ENCODE results near the gene HOXD3. TPM values are rescaled to one million over a fixed set of nuclear protein-coding genes. Genes with fewer than 3 reads are reported as not detected.

HOXD3 gene
- total RNA-seq, 1 donor from 2014 or later, result 25.4 TPM

DNA sequence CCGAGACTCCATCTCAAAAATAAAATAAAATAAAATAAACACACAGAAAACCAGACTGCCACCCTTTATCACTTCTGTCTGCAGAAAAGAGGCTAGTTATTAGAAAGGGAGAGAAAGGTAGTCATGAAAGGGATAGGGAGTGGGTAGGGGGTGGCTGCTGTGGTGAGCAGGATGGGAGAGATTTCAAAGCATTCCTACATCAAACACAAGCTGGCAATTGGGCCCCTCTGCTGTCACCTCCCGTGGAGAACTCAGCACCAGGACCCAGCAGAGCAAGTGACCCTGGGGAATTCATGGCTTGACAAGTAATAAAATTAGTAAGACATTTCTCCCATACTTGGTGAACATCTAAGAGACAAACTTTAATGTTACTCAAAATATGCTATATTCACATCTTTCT is 27.6 kb downstream of the HOXD3 start:
- Mint-ChIP-seq H3K27ac (no peak overlapping the region), H3K36me3 (no peaks in the 10 kb centered on the region), H3K4me1 (ENCODE audit: unreplicated experiment) (peaks cover 10% of the 10 kb centered on the region), H3K27me3 (peaks cover 83% of the 10 kb centered on the region), H3K9me3 (no peaks in the 10 kb centered on the region), H3K4me3 (no peak overlapping the region)
- TF ChIP-seq, protein P1, sequence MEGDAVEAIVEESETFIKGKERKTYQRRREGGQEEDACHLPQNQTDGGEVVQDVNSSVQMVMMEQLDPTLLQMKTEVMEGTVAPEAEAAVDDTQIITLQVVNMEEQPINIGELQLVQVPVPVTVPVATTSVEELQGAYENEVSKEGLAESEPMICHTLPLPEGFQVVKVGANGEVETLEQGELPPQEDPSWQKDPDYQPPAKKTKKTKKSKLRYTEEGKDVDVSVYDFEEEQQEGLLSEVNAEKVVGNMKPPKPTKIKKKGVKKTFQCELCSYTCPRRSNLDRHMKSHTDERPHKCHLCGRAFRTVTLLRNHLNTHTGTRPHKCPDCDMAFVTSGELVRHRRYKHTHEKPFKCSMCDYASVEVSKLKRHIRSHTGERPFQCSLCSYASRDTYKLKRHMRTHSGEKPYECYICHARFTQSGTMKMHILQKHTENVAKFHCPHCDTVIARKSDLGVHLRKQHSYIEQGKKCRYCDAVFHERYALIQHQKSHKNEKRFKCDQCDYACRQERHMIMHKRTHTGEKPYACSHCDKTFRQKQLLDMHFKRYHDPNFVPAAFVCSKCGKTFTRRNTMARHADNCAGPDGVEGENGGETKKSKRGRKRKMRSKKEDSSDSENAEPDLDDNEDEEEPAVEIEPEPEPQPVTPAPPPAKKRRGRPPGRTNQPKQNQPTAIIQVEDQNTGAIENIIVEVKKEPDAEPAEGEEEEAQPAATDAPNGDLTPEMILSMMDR (conservative IDR thresholded peaks at IDR 0.05), result no peak
- DNase-seq (ENCODE audit: extremely low spot score, unreplicated experiment), result no peak

GRCh38 chr2:176186024-176186423 is 28.9 kb downstream of the HOXD3 start:
- no peaks in the 10 kb centered on the region for H3K36me3 Mint-ChIP-seq
- no peak for DNase-seq (ENCODE audit: extremely low spot score, unreplicated experiment)

DNA sequence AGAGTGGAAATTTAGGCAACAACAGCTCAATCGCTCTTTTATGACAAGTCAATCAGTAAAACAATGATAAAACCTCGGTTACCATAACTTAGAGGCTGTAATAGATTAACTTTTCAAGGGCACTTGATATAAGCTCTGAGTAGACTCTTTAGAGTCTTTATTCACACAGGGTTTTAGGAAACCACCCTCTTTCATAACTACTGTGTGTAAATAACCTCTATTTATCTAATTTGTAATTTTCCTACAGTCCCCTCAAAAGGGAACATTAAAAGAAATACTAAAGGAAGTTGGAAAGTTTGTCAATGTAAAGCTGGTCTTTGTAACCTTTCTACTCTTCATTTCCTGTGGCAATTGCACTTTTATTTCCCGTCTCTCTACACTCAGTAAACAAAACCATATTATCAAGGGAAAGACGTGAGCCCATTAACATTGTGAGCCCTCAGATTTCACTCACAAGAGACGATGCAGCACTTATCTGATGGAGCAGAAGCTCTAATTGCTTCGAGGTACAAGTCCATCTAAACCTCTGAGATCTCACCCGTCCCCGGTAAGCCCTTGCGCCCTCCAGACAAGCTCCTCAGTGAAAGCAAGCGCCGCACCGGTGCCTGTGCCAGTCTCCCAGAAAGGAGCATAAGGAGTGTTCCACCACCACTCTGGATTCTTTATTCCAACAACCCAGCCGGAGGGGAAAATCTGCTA is 30.2 kb downstream of the HOXD3 start:
- H3K9me3 Mint-ChIP-seq, result no peaks in the 10 kb centered on the region
- peak overlapping the region; percentile 90 for H3K4me3 Mint-ChIP-seq
- H3K4me1 Mint-ChIP-seq (ENCODE audit: unreplicated experiment), result peaks cover 10% of the 10 kb centered on the region
- H3K36me3 Mint-ChIP-seq, result no peaks in the 10 kb centered on the region
- TF ChIP-seq, protein P1 (conservative IDR thresholded peaks at IDR 0.05), result no peak
- H3K27me3 Mint-ChIP-seq, result peaks cover 86% of the 10 kb centered on the region
- peak overlapping the region; percentile 28 for H3K27ac Mint-ChIP-seq
- DNase-seq (ENCODE audit: extremely low spot score, unreplicated experiment), result no peak

More at GRCh38 chr2:176186024-176186423, 28.9 kb downstream of the HOXD3 start:
- H3K4me1 Mint-ChIP-seq (ENCODE audit: unreplicated experiment), result peaks cover 10% of the 10 kb centered on the region
- peak overlapping the region; percentile 51 for H3K4me3 Mint-ChIP-seq
- peaks cover 83% of the 10 kb centered on the region for H3K27me3 Mint-ChIP-seq
- TF ChIP-seq, protein P1 (conservative IDR thresholded peaks at IDR 0.05), result no peak
- H3K27ac Mint-ChIP-seq, result no peak overlapping the region
- no peaks in the 10 kb centered on the region for H3K9me3 Mint-ChIP-seq

GRCh38 chr2:176187899-176188773 is 31.0 kb downstream of the HOXD3 start, which contains the start of gene HOXD1:
Gene HOXD1, plus strand, starts transcription at chr2:176188668. Its CDS starts 134 bp downstream, at chr2:176188802.
- Mint-ChIP-seq H3K27ac (peak within 1 kb of the TSS; percentile 28), H3K4me1 (ENCODE audit: unreplicated experiment) (peaks cover 10% of the 10 kb centered on the region), H3K27me3 (peaks cover 86% of the 10 kb centered on the region), H3K36me3 (no peaks in the 10 kb centered on the region), H3K4me3 (peak within 1 kb of the TSS; percentile 90), H3K9me3 (no peaks in the 10 kb centered on the region)
- TF ChIP-seq, protein P1 (conservative IDR thresholded peaks at IDR 0.05), result no peak
- DNase-seq (ENCODE audit: extremely low spot score, unreplicated experiment), result no peak

GRCh38 chr2:176188774-176189680 is 31.9 kb downstream of the HOXD3 start:
- Mint-ChIP-seq H3K27ac (no peak overlapping the region), H3K4me3 (peak overlapping the region; percentile 87), H3K4me1 (ENCODE audit: unreplicated experiment) (peaks cover 10% of the 10 kb centered on the region), H3K36me3 (no peaks in the 10 kb centered on the region), H3K27me3 (peaks cover 87% of the 10 kb centered on the region), H3K9me3 (no peaks in the 10 kb centered on the region)
- DNase-seq (ENCODE audit: extremely low spot score, unreplicated experiment), result no peak
- TF ChIP-seq, protein P1 (conservative IDR thresholded peaks at IDR 0.05), result no peak
